HEK293 (cell line): ENCODE measurements around the gene FBXO33.

ENCODE experiments used
- CTCF ChIA-PET: fragments of 350-600 bp; formaldehyde crosslinking; extraction: SDS; loops from one replicate; lab custom pipeline; 2021; ENCODE audit warnings: antibody characterized with exemption; lab: Yijun Ruan, JAX
- POLR2A ChIA-PET: fragments of 300-600 bp; formaldehyde crosslinking; extraction: SDS; loops from one replicate; lab custom pipeline; 2020; ENCODE audit warnings: antibody characterized with exemption, inconsistent platforms; lab: Yijun Ruan, JAX
- H3K27ac ChIP-seq: fragments of 200-500 bp; sonication (Bioruptor generic); 2 replicates; pipeline ENCODE4 v1.5.1; 2014; ENCODE audit warnings: low read depth, low read length, control low read depth, inconsistent platforms; ENCODE audit errors: extremely low read depth
- H3K36me3 ChIP-seq, 2 experiments: fragments of 200-500 bp in 1 of 2; sonication (Bioruptor generic) in 1 of 2; 1 replicate in 1 of 2; 2 replicates in 1 of 2; pipeline ENCODE4 v1.5.1; 2014 to 2017; ENCODE audit warnings: inconsistent platforms in 2 of 2, low read length in 2 of 2; ENCODE audit not compliant: control insufficient read depth in 2 of 2, insufficient read depth in 1 of 2
- H3K4me1 ChIP-seq: fragments of 200-500 bp; sonication (Bioruptor generic); 2 replicates; pipeline ENCODE4 v1.5.1; 2014; ENCODE audit warnings: mild to moderate bottlenecking, low read length, inconsistent platforms; ENCODE audit not compliant: control insufficient read depth, insufficient read depth
- H3K4me3 ChIP-seq: 2 replicates; pipeline ENCODE4 v1.5.1; 2011; ENCODE audit warnings: low read depth, mild to moderate bottlenecking, control low read depth, low read length, moderate library complexity
- H3K9me3 ChIP-seq: fragments of 200-500 bp; sonication (Bioruptor generic); 2 replicates; pipeline ENCODE4 v1.5.1; 2014; ENCODE audit warnings: low read depth, low read length, inconsistent platforms; ENCODE audit not compliant: control insufficient read depth, insufficient read depth
- GFI1B ChIP-seq: fragments of 450-650 bp; formaldehyde crosslinking; IDR thresholded peaks from 2 replicates; pipeline ENCODE4 v1.5.1; 2016; ENCODE audit warnings: missing biosample characterization, missing genetic modification characterization
- KLF10 ChIP-seq: fragments of 450-650 bp; IDR thresholded peaks from 2 replicates; pipeline ENCODE4 v1.5.1; 2018; ENCODE audit warnings: missing biosample characterization, mild to moderate bottlenecking, missing genetic modification characterization
- MZF1 ChIP-seq: fragments of 450-650 bp; formaldehyde crosslinking; IDR thresholded peaks from 2 replicates; pipeline ENCODE4 v1.5.1; 2017; ENCODE audit warnings: missing biosample characterization, missing genetic modification characterization, borderline replicate concordance
- REPIN1 ChIP-seq: fragments of 450-650 bp; formaldehyde crosslinking; IDR thresholded peaks from 2 replicates; pipeline ENCODE4 v1.5.1; 2017; ENCODE audit warnings: missing biosample characterization, missing genetic modification characterization, low read depth
- ZBTB11 ChIP-seq: fragments of 450-650 bp; formaldehyde crosslinking; conservative IDR thresholded peaks from 2 replicates; pipeline ENCODE4 v1.5.1; 2016; ENCODE audit warnings: low read depth, missing biosample characterization, missing genetic modification characterization
- ZBTB48 ChIP-seq: fragments of 450-650 bp; formaldehyde crosslinking; IDR thresholded peaks from 2 replicates; pipeline ENCODE4 v1.5.1; 2016; ENCODE audit warnings: missing biosample characterization, missing genetic modification characterization
- ZBTB6 ChIP-seq: fragments of 450-650 bp; formaldehyde crosslinking; IDR thresholded peaks from 2 replicates; pipeline ENCODE4 v1.5.1; 2017; ENCODE audit warnings: missing biosample characterization, missing genetic modification characterization
- ZFHX2 ChIP-seq: fragments of 450-650 bp; formaldehyde crosslinking; conservative IDR thresholded peaks from 2 replicates; pipeline ENCODE4 v1.5.1; 2016; ENCODE audit warnings: missing biosample characterization, missing genetic modification characterization
- ZFP37 ChIP-seq: fragments of 450-650 bp; formaldehyde crosslinking; IDR thresholded peaks from 2 replicates; pipeline ENCODE4 v1.5.1; 2016; ENCODE audit warnings: missing biosample characterization, missing genetic modification characterization
- ZNF169 ChIP-seq: fragments of 450-650 bp; formaldehyde crosslinking; IDR thresholded peaks from 2 replicates; pipeline ENCODE4 v1.5.1; 2016; ENCODE audit warnings: missing biosample characterization, missing genetic modification characterization
- ZNF2 ChIP-seq: fragments of 450-650 bp; formaldehyde crosslinking; IDR thresholded peaks from 2 replicates; pipeline ENCODE4 v1.5.1; 2016; ENCODE audit warnings: missing biosample characterization, missing genetic modification characterization
- ZNF23 ChIP-seq: fragments of 450-650 bp; formaldehyde crosslinking; IDR thresholded peaks from 2 replicates; pipeline ENCODE4 v1.5.1; 2016; ENCODE audit warnings: missing biosample characterization, missing genetic modification characterization, borderline replicate concordance
- ZNF292 ChIP-seq: fragments of 450-650 bp; formaldehyde crosslinking; IDR thresholded peaks from 2 replicates; pipeline ENCODE4 v1.5.1; 2016; ENCODE audit warnings: low read depth, missing biosample characterization, missing genetic modification characterization, borderline replicate concordance
- ZNF302 ChIP-seq: fragments of 450-650 bp; formaldehyde crosslinking; IDR thresholded peaks from 2 replicates; pipeline ENCODE4 v1.5.1; 2016; ENCODE audit warnings: missing biosample characterization, missing genetic modification characterization, low read depth
- ZNF473 ChIP-seq: fragments of 450-650 bp; formaldehyde crosslinking; IDR thresholded peaks from 2 replicates; pipeline ENCODE4 v1.5.1; 2017; ENCODE audit warnings: missing biosample characterization, missing genetic modification characterization
- ZNF560 ChIP-seq: fragments of 450-650 bp; formaldehyde crosslinking; IDR thresholded peaks from 2 replicates; pipeline ENCODE4 v1.5.1; 2017; ENCODE audit warnings: missing biosample characterization, missing genetic modification characterization, borderline replicate concordance
- ZNF585B ChIP-seq: fragments of 450-650 bp; formaldehyde crosslinking; IDR thresholded peaks from 2 replicates; pipeline ENCODE4 v1.5.1; 2016; ENCODE audit warnings: missing biosample characterization, missing genetic modification characterization
- ZNF660 ChIP-seq: fragments of 450-650 bp; IDR thresholded peaks from 2 replicates; pipeline ENCODE4 v1.5.1; 2018; ENCODE audit warnings: missing biosample characterization, mild to moderate bottlenecking, missing genetic modification characterization
- ZNF670 ChIP-seq: fragments of 450-650 bp; formaldehyde crosslinking; IDR thresholded peaks from 2 replicates; pipeline ENCODE4 v1.5.1; 2016; ENCODE audit warnings: missing biosample characterization, missing genetic modification characterization, low read depth
- ZXDB ChIP-seq: fragments of 450-650 bp; formaldehyde crosslinking; IDR thresholded peaks from 2 replicates; pipeline ENCODE4 v1.5.1; 2016; ENCODE audit warnings: missing biosample characterization, missing genetic modification characterization

FBXO33 gene

GRCh38 chr14:39446131-39446744, 14.0 kb upstream of the FBXO33 start:
- Histone ChIP-seq H3K36me3 (no peaks in the 10 kb centered on the region), H3K4me3 (no peak overlapping the region), H3K27ac (no peak overlapping the region), H3K4me1 (no peaks in the 10 kb centered on the region), H3K9me3 (no peaks in the 10 kb centered on the region)
- TF ChIP-seq ZNF473 (tag by site-specific recombination) (no peak), GFI1B (tag by site-specific recombination) (no peak), ZNF169 (no peak), ZNF660 (tag by site-specific recombination) (no peak), ZFHX2 (tag by site-specific recombination) (no peak), MZF1 (tag by site-specific recombination) (no peak), ZBTB11 (tag by site-specific recombination) (no peak), ZNF585B (tag by site-specific recombination) (no peak), ZFP37 (no peak), ZNF292 (no peak), ZXDB (tag by site-specific recombination) (no peak), KLF10 (tag by site-specific recombination) (no peak), REPIN1 (tag by site-specific recombination) (no peak), ZNF670 (tag by site-specific recombination) (no peak), ZNF23 (tag by site-specific recombination) (no peak), ZNF302 (tag by site-specific recombination) (no peak), ZNF560 (tag by site-specific recombination) (no peak), ZNF2 (tag by site-specific recombination) (no peak), ZBTB6 (tag by site-specific recombination) (no peak)
- ChIA-PET CTCF (interaction anchor here (0.9 kb wide), 1 partner anchor 13 kb away, joined by 3 read pairs; no protein-coding TSS in a partner anchor), POLR2A (interaction anchor here (2.2 kb wide), 1 partner anchor 14 kb away, joined by 10 read pairs; the partner anchor contains the start of gene FBXO33)

GRCh38 chr14:39442293-39442692, 10.1 kb upstream of the FBXO33 start:
- ChIA-PET CTCF (no interaction called here), POLR2A (no interaction called here)
- Histone ChIP-seq H3K9me3 (no peaks in the 10 kb centered on the region), H3K4me1 (no peaks in the 10 kb centered on the region), H3K27ac (no peak overlapping the region), H3K4me3 (no peak overlapping the region), H3K36me3 (no peaks in the 10 kb centered on the region)
- no peak for TF ChIP-seq ZBTB48 (tag by site-specific recombination)
